ENCODE measurements around the gene POC1A. TPM values are rescaled to one million over a fixed set of nuclear protein-coding genes. Genes with fewer than 3 reads are reported as not detected.

POC1A gene
- polyA plus RNA-seq, 1 donor from 2014 or later: 1.3 TPM

DNA sequence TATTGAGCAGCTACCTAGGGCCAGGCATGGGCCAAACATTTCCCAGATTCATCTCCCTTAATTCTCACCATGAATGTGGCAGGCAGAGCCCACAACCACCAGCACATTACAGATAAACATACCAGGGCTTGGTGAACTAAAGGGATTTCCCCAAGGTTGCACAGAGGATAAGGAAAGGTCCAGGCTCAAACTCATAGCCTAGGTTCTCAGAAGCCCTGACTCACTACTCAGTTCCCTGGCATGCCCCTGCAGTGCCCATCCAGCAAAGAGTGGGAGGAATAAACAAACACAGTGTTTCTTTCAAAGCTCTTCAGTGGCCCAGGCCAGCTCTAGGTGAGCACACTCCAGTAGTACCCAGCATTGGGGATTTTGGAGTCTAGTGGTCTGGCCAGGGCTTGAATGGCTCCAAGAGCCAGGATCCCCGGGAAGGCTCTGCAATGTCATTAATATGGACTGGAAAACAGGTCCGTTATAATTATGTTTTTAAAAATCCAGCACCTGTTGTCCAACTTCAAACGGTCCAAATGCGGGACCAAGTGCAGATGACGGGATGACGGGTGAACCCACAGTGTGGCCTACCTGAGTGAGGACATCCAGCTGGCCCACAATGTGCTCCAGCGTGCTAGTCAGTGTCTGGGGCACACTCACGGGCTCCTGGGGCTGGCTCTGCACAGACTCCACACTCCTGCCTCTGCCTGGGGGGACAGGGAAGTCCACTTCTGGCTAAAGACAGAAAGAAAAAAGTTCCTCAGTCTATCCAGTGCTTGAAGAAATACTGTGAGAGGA lies 58.0 kb downstream of the POC1A start:
- Histone ChIP-seq H3K4me3 (ENCODE audit: low read length) (no peak overlapping the region), H3K36me3 (ENCODE audit: insufficient read depth, low read length) (no peaks in the 10 kb centered on the region), H3K4me2 (ENCODE audit: low read length) (no peak overlapping the region), H3K27me3 (ENCODE audit: insufficient read depth, low read depth, low read length) (no peaks in the 10 kb centered on the region), H3K9me2 (ENCODE audit: insufficient read depth, low read length) (no peaks in the 10 kb centered on the region), H3K9me3 (ENCODE audit: low read length) (no peaks in the 10 kb centered on the region), H4K20me1 (ENCODE audit: insufficient read depth) (no peaks in the 10 kb centered on the region), H2AFZ (ENCODE audit: low read depth, low read length) (no peak overlapping the region), H3K9ac (ENCODE audit: low read length) (no peak overlapping the region), H3F3A (ENCODE audit: insufficient read depth, low read length, poor library complexity, severe bottlenecking) (no peaks in the 10 kb centered on the region), H3K79me2 (replicated peaks; ENCODE audit: insufficient read depth, low read length) (no peaks in the 10 kb centered on the region), H3K27ac (ENCODE audit: low read length) (no peak overlapping the region)
- TF ChIP-seq, protein P1, sequence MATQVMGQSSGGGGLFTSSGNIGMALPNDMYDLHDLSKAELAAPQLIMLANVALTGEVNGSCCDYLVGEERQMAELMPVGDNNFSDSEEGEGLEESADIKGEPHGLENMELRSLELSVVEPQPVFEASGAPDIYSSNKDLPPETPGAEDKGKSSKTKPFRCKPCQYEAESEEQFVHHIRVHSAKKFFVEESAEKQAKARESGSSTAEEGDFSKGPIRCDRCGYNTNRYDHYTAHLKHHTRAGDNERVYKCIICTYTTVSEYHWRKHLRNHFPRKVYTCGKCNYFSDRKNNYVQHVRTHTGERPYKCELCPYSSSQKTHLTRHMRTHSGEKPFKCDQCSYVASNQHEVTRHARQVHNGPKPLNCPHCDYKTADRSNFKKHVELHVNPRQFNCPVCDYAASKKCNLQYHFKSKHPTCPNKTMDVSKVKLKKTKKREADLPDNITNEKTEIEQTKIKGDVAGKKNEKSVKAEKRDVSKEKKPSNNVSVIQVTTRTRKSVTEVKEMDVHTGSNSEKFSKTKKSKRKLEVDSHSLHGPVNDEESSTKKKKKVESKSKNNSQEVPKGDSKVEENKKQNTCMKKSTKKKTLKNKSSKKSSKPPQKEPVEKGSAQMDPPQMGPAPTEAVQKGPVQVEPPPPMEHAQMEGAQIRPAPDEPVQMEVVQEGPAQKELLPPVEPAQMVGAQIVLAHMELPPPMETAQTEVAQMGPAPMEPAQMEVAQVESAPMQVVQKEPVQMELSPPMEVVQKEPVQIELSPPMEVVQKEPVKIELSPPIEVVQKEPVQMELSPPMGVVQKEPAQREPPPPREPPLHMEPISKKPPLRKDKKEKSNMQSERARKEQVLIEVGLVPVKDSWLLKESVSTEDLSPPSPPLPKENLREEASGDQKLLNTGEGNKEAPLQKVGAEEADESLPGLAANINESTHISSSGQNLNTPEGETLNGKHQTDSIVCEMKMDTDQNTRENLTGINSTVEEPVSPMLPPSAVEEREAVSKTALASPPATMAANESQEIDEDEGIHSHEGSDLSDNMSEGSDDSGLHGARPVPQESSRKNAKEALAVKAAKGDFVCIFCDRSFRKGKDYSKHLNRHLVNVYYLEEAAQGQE (IDR thresholded peaks at IDR 0.05; ENCODE audit: borderline replicate concordance): no peak
- no peak for TF ChIP-seq TAF1 (IDR thresholded peaks at IDR 0.05; ENCODE audit: low read depth)
- no peak for TF ChIP-seq EP300 (conservative IDR thresholded peaks at IDR 0.05; ENCODE audit: poor library complexity, severe bottlenecking)
- no peak for TF ChIP-seq SMC3 (conservative IDR thresholded peaks at IDR 0.05; ENCODE audit: poor library complexity)
- no peak for TF ChIP-seq MXI1 (conservative IDR thresholded peaks at IDR 0.05; ENCODE audit: poor library complexity, severe bottlenecking)
- TF ChIP-seq RAD21 (conservative IDR thresholded peaks at IDR 0.05): no peak
- TF ChIP-seq, protein P2, sequence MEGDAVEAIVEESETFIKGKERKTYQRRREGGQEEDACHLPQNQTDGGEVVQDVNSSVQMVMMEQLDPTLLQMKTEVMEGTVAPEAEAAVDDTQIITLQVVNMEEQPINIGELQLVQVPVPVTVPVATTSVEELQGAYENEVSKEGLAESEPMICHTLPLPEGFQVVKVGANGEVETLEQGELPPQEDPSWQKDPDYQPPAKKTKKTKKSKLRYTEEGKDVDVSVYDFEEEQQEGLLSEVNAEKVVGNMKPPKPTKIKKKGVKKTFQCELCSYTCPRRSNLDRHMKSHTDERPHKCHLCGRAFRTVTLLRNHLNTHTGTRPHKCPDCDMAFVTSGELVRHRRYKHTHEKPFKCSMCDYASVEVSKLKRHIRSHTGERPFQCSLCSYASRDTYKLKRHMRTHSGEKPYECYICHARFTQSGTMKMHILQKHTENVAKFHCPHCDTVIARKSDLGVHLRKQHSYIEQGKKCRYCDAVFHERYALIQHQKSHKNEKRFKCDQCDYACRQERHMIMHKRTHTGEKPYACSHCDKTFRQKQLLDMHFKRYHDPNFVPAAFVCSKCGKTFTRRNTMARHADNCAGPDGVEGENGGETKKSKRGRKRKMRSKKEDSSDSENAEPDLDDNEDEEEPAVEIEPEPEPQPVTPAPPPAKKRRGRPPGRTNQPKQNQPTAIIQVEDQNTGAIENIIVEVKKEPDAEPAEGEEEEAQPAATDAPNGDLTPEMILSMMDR (IDR thresholded peaks at IDR 0.05; ENCODE audit: poor library complexity, severe bottlenecking): no peak
- no peak for TF ChIP-seq POLR2AphosphoS5 (IDR thresholded peaks at IDR 0.05)
- no peak for TF ChIP-seq EZH2 (IDR thresholded peaks at IDR 0.05; ENCODE audit: borderline replicate concordance, insufficient read depth, low read length, poor library complexity, severe bottlenecking)

DNA sequence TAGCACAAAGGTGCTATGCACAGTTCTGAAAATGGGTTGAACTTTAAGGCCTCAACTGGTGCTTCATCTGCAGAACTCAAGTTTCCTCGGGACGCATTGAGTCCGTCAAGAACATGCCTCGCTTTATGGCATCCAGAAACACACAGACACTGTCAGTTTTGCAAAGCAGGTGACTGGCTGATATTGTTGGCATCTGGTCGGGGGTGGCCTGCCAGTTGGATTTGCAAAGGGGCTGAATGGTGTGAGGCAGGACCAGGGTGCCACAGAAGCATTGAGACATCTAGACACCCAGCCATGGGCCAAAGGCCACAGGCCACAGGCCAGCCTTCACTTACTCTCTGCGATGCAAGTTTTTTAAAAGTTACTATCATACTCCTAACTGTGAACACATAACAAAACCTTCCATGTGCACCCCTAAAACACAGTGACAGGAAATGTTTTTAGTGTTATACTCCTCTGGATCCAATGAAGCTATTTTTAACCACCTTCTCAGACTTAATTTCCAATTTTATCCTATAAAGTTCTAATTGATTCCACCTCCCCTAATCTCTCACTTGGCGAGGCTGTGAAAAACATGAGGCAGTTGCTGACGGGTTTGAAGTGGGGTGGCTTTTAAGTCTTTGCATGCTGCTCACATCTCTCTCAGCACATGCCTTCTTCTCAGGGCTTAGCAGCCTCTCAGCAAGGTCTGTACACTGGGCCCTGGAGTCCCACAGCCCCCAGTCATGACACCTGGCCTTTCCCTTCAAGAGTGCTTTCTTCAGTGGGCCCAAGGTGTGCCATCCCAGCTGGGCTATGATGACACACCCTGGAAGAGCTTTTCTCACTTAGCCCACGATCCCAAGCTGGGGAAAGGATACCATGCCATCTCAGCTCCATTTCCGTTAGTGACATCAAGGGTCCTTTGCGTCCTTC lies 59.4 kb downstream of the POC1A start:
- Histone ChIP-seq H4K20me1 (ENCODE audit: insufficient read depth) (no peaks in the 10 kb centered on the region), H2AFZ (ENCODE audit: low read depth, low read length) (no peak overlapping the region), H3K4me3 (ENCODE audit: low read length) (no peak overlapping the region), H3K27me3 (ENCODE audit: insufficient read depth, low read depth, low read length) (no peaks in the 10 kb centered on the region), H3K36me3 (ENCODE audit: insufficient read depth, low read length) (no peaks in the 10 kb centered on the region), H3K27ac (ENCODE audit: low read length) (no peak overlapping the region), H3F3A (ENCODE audit: insufficient read depth, low read length, poor library complexity, severe bottlenecking) (no peaks in the 10 kb centered on the region), H3K9ac (ENCODE audit: low read length) (no peak overlapping the region), H3K4me2 (ENCODE audit: low read length) (no peak overlapping the region), H3K9me2 (ENCODE audit: insufficient read depth, low read length) (no peaks in the 10 kb centered on the region), H3K9me3 (ENCODE audit: low read length) (no peaks in the 10 kb centered on the region), H3K79me2 (replicated peaks; ENCODE audit: insufficient read depth, low read length) (no peaks in the 10 kb centered on the region)
- TF ChIP-seq SMC3 (conservative IDR thresholded peaks at IDR 0.05; ENCODE audit: poor library complexity): no peak
- TF ChIP-seq, protein P2 (IDR thresholded peaks at IDR 0.05; ENCODE audit: poor library complexity, severe bottlenecking): no peak
- TF ChIP-seq, protein P1 (IDR thresholded peaks at IDR 0.05; ENCODE audit: borderline replicate concordance): no peak
- no peak for TF ChIP-seq MXI1 (conservative IDR thresholded peaks at IDR 0.05; ENCODE audit: poor library complexity, severe bottlenecking)
- TF ChIP-seq TAF1 (IDR thresholded peaks at IDR 0.05; ENCODE audit: low read depth): no peak
- no peak for TF ChIP-seq RAD21 (conservative IDR thresholded peaks at IDR 0.05)
- TF ChIP-seq EP300 (conservative IDR thresholded peaks at IDR 0.05; ENCODE audit: poor library complexity, severe bottlenecking): no peak
- no peak for TF ChIP-seq EZH2 (IDR thresholded peaks at IDR 0.05; ENCODE audit: borderline replicate concordance, insufficient read depth, low read length, poor library complexity, severe bottlenecking)
- no peak for TF ChIP-seq POLR2AphosphoS5 (IDR thresholded peaks at IDR 0.05)

Measured in neural cell (in vitro differentiated cells).